HCT116 (cell line): ENCODE results near the gene AGL. TPM values are rescaled to one million over a fixed set of nuclear protein-coding genes. Genes with fewer than 3 reads are reported as not detected.

Experiments used
- ATAC-seq: fragments of 200-7000 bp; cut with Tn5 transposase; 2 replicates; pipeline ENCODE4 v1.9.1; 2020; ENCODE audit warnings: mild to moderate bottlenecking, moderate library complexity
- BruUV-seq: library from RNA; stranded (reverse); fragments of 400-500 nt; replicated peaks from 2 replicates; lab custom pipeline; 2021; lab: Mats Ljungman, UMichigan
- CTCF ChIA-PET: fragments of 300-600 bp; sonication (Branson Sonifier 250); formaldehyde crosslinking; loops from one replicate; lab custom pipeline; 2021; ENCODE audit warnings: antibody characterized with exemption; lab: Charles Lee
- POLR2A ChIA-PET: fragments of 300-600, 350-600 bp; sonication (Branson Sonifier 250); formaldehyde crosslinking; loops from one replicate; lab custom pipeline; 2021; ENCODE audit warnings: antibody characterized with exemption; lab: Charles Lee
- RAD21 ChIA-PET, 2 experiments: fragments of 300-600 bp; sonication (Branson Sonifier 250); formaldehyde crosslinking; loops; one replicate each; lab custom pipeline; 2023; ENCODE audit warnings: low total read pairs in 2 of 2; ENCODE audit not compliant: uncharacterized antibody in 2 of 2, unreplicated experiment in 2 of 2, low non-redundant PET in 1 of 2; lab: Charles Lee
- DNase-seq: peaks from one replicate; pipeline ENCODE4 v3.0.0-alpha.2; 2010; ENCODE audit warnings: low read depth, low spot score
- H2AFZ ChIP-seq: fragments of 200-600 bp; shearing (Covaris generic), sonication (generic); 2 replicates; pipeline ENCODE4 v1.6.1; 2017; ENCODE audit warnings: low read depth, mixed run types, mixed read lengths, antibody characterized with exemption, low read length; ENCODE audit not compliant: poor library complexity, severe bottlenecking
- H3K27ac ChIP-seq: 2 replicates; pipeline ENCODE4 v1.5.1; 2012; ENCODE audit warnings: low read depth, low read length
- H3K27me3 ChIP-seq: fragments of 200-600 bp; sonication (generic); 2 replicates; pipeline ENCODE4 v1.6.1; 2016; ENCODE audit warnings: mixed run types, low read length, mixed read lengths; ENCODE audit not compliant: insufficient read depth
- H3K36me3 ChIP-seq, 2 experiments: fragments of 200-500 bp in 1 of 2; fragments of 200-600 bp in 1 of 2; sonication (Bioruptor generic) in 1 of 2; sonication (generic) in 1 of 2; 2 replicates each; pipeline versions ENCODE4 v1.5.1 to v1.6.1; 2014 to 2016; ENCODE audit warnings: low read length in 2 of 2, inconsistent platforms in 1 of 2, mixed read lengths in 1 of 2, mixed run types in 1 of 2; ENCODE audit not compliant: insufficient read depth in 2 of 2, control insufficient read depth in 1 of 2
- H3K4me1 ChIP-seq, 2 experiments: fragments of 200-600 bp in 1 of 2; sonication (generic) in 1 of 2; 2 replicates each; pipeline versions ENCODE4 v1.5.1 to v1.6.1; 2012 to 2017; ENCODE audit warnings: low read length in 2 of 2, inconsistent platforms in 1 of 2, mild to moderate bottlenecking in 1 of 2, mixed read lengths in 1 of 2, mixed run types in 1 of 2, moderate library complexity in 1 of 2; ENCODE audit not compliant: insufficient read depth in 2 of 2, control insufficient read depth in 1 of 2
- H3K4me2 ChIP-seq: fragments of 200-600 bp; sonication (generic); 2 replicates; pipeline ENCODE4 v1.6.1; 2017; ENCODE audit warnings: mixed run types, low read length, mixed read lengths
- H3K4me3 ChIP-seq, 2 experiments: fragments of 200-600 bp in 1 of 2; sonication (generic) in 1 of 2; replicated peaks in 1 of 2; 2 replicates each; pipeline ENCODE4 v1.5.1; 2011 to 2016; ENCODE audit warnings: low read length in 2 of 2, control low read depth in 1 of 2, low read depth in 1 of 2, mild to moderate bottlenecking in 1 of 2, mixed read lengths in 1 of 2, mixed run types in 1 of 2
- H3K79me2 ChIP-seq: fragments of 200-600 bp; sonication (generic); 2 replicates; pipeline ENCODE4 v1.6.1; 2017; ENCODE audit warnings: mild to moderate bottlenecking, mixed run types, low read length, moderate library complexity, mixed read lengths; ENCODE audit not compliant: insufficient read depth
- H3K9ac ChIP-seq: fragments of 200-600 bp; sonication (generic); 2 replicates; pipeline ENCODE4 v1.6.1; 2016; ENCODE audit warnings: low read length, mixed read lengths
- H3K9me2 ChIP-seq: fragments of 200-600 bp; sonication (generic), shearing (Covaris generic); 2 replicates; pipeline ENCODE4 v1.6.1; 2017; ENCODE audit warnings: mixed run types, mild to moderate bottlenecking, moderate library complexity; ENCODE audit not compliant: insufficient read depth
- H3K9me3 ChIP-seq, 2 experiments: fragments of 200-500 bp in 1 of 2; fragments of 200-600 bp in 1 of 2; sonication (Bioruptor generic) in 1 of 2; sonication (generic) in 1 of 2; 2 replicates each; pipeline ENCODE4 v1.6.1; 2014 to 2017; ENCODE audit warnings: low read length in 2 of 2, mixed read lengths in 2 of 2, inconsistent platforms in 1 of 2, low read depth in 1 of 2, mild to moderate bottlenecking in 1 of 2, mixed run types in 1 of 2, moderate library complexity in 1 of 2; ENCODE audit not compliant: control insufficient read depth in 1 of 2, insufficient read depth in 1 of 2
- H4K20me1 ChIP-seq: fragments of 200-600 bp; sonication (generic), shearing (Covaris generic); 2 replicates; pipeline ENCODE4 v1.6.1; 2017; ENCODE audit warnings: mixed run types, mild to moderate bottlenecking, moderate library complexity; ENCODE audit not compliant: insufficient read depth
- CBX3 ChIP-seq: IDR thresholded peaks from 2 replicates; pipeline ENCODE4 v1.6.1; 2012; ENCODE audit warnings: low read depth
- CEBPB ChIP-seq: IDR thresholded peaks from 2 replicates; pipeline ENCODE4 v1.6.1; 2012; ENCODE audit warnings: low read depth
- CTCF ChIP-seq, 3 experiments: fragments of 200-600 bp in 1 of 3; sonication (generic) in 1 of 3; IDR thresholded peaks in 2 of 3; conservative IDR thresholded peaks in 1 of 3; 2 replicates each; pipeline ENCODE4 v1.5.1; 2012 to 2017; ENCODE audit warnings: low read depth in 2 of 3, low read length in 2 of 3, antibody characterized with exemption in 1 of 3, borderline replicate concordance in 1 of 3, control low read depth in 1 of 3, mild to moderate bottlenecking in 1 of 3, mixed read lengths in 1 of 3, mixed run types in 1 of 3, moderate library complexity in 1 of 3; ENCODE audit not compliant: insufficient read depth in 1 of 3
- ELF1 ChIP-seq: IDR thresholded peaks from 2 replicates; pipeline ENCODE4 v1.6.1; 2012; ENCODE audit warnings: low read depth, borderline replicate concordance
- EZH2 ChIP-seq: fragments of 200-600 bp; sonication (generic); IDR thresholded peaks from 2 replicates; pipeline ENCODE4 v1.6.1; 2017; ENCODE audit warnings: antibody characterized with exemption, mixed run types
- FOSL1 ChIP-seq: IDR thresholded peaks from 2 replicates; pipeline ENCODE4 v1.6.1; 2012; ENCODE audit warnings: low read depth
- MAX ChIP-seq: IDR thresholded peaks from 2 replicates; pipeline ENCODE4 v1.6.1; 2012
- POLR2A ChIP-seq: IDR thresholded peaks from 2 replicates; pipeline ENCODE4 v1.7.0; 2011; ENCODE audit warnings: borderline replicate concordance; ENCODE audit not compliant: insufficient read depth, insufficient read length; ENCODE audit errors: extremely low read depth
- POLR2AphosphoS5 ChIP-seq: IDR thresholded peaks from 2 replicates; pipeline ENCODE4 v1.6.1; 2011; ENCODE audit warnings: mild to moderate bottlenecking, low read depth, low read length, moderate library complexity
- RAD21 ChIP-seq: IDR thresholded peaks from 2 replicates; pipeline ENCODE4 v1.6.1; 2012; ENCODE audit warnings: low read depth, mild to moderate bottlenecking
- SIN3A ChIP-seq: IDR thresholded peaks from 2 replicates; pipeline ENCODE4 v1.6.1; 2012; ENCODE audit warnings: low read depth
- SP1 ChIP-seq: IDR thresholded peaks from 2 replicates; pipeline ENCODE4 v1.6.1; 2012; ENCODE audit warnings: low read depth
- SRF ChIP-seq: IDR thresholded peaks from 2 replicates; pipeline ENCODE4 v1.6.1; 2012; ENCODE audit warnings: low read depth
- TCF7L2 ChIP-seq: IDR thresholded peaks from 2 replicates; pipeline ENCODE4 v1.7.0; 2011; ENCODE audit warnings: borderline replicate concordance, inconsistent platforms; ENCODE audit not compliant: insufficient read depth, insufficient read length; ENCODE audit errors: extremely low read depth
- YY1 ChIP-seq: IDR thresholded peaks from 2 replicates; pipeline ENCODE4 v1.6.1; 2011; ENCODE audit warnings: low read length, low read depth, moderate library complexity, mild to moderate bottlenecking; ENCODE audit not compliant: insufficient replicate concordance; ENCODE audit errors: extremely low read depth
- ZBTB33 ChIP-seq: IDR thresholded peaks from 2 replicates; pipeline ENCODE4 v1.6.1; 2011; ENCODE audit warnings: mild to moderate bottlenecking, low read length, moderate library complexity; ENCODE audit not compliant: insufficient replicate concordance; ENCODE audit errors: extremely low read depth
- ZFX ChIP-seq: fragments of 450-650 bp; IDR thresholded peaks from 2 replicates; pipeline ENCODE4 v1.6.1; 2017
- ZNF274 ChIP-seq: fragments of 200-500 bp; sonication (Bioruptor generic); IDR thresholded peaks from 2 replicates; pipeline ENCODE4 v1.6.1; 2014; ENCODE audit warnings: mild to moderate bottlenecking, low read depth, low read length, inconsistent platforms
- intact Hi-C: fragments of 100-400 bp; cut with micrococcal nuclease; formaldehyde crosslinking; loops from 2 replicates; pipeline ENCODE4 v1.10.0; 2022
- total RNA-seq: library from RNA; stranded (reverse); gene quantifications from one replicate; pipeline ENCODE4 v1.2.1, GENCODE V29; 2021; ENCODE audit not compliant: unreplicated experiment
- TF ChIP-seq, protein P1 (sequence below): IDR thresholded peaks from 2 replicates; pipeline ENCODE4 v1.6.1; 2012

The AGL gene
- total RNA-seq, 1 experiment from 2014 or later: 19.4 TPM

DNA sequence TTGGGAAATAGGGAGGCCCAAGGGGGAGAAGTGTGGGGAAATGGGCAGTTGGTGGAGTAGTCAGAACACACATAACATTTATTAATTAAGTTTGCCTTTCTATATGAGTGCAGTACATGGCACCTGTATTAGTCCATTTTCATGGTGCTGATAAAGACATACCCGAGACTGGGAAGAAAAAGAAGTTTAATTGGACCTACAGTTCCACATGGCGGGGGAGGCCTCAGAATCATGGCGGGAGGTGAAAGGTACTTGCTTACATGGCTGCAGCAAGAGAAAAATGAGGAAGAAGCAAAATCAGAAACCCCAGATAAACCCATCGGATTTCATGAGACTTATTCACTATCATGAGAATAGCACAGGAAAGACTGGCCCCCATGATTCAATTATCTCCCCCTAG lies 118.1 kb downstream of the AGL start:
- no peak overlapping the region for H3K4me2 ChIP-seq
- ChIA-PET CTCF (no interaction called here), RAD21 (no interaction called here), POLR2A (no interaction called here)
- H3K4me1 ChIP-seq: peaks cover 10 to 30% of the 10 kb centered on the region in 2 experiments
- no peaks in the 10 kb centered on the region for H3K9me3 ChIP-seq
- H4K20me1 ChIP-seq: no peaks in the 10 kb centered on the region
- TF ChIP-seq POLR2AphosphoS5: no peak
- TF ChIP-seq FOSL1: no peak
- TF ChIP-seq CEBPB: no peak
- no peak for TF ChIP-seq EZH2
- no peak for TF ChIP-seq SIN3A
- TF ChIP-seq TCF7L2: no peak
- no peak for TF ChIP-seq CBX3
- no peak for TF ChIP-seq CTCF (IDR thresholded peaks at IDR 0.05 in 2 of 3, conservative IDR thresholded peaks at IDR 0.05 in 1 of 3; ENCODE audit: borderline replicate concordance in 1 of 3, insufficient read depth in 1 of 3, low read depth in 2 of 3, low read length in 2 of 3)
- TF ChIP-seq MAX: no peak
- TF ChIP-seq SRF: no peak
- TF ChIP-seq YY1: no peak
- TF ChIP-seq, protein P1, sequence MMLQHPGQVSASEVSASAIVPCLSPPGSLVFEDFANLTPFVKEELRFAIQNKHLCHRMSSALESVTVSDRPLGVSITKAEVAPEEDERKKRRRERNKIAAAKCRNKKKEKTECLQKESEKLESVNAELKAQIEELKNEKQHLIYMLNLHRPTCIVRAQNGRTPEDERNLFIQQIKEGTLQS: no peak
- TF ChIP-seq SP1: no peak
- no peak for TF ChIP-seq POLR2A
- TF ChIP-seq ZFX: no peak
- no peak for TF ChIP-seq ZBTB33
- no peak for TF ChIP-seq ELF1
- TF ChIP-seq RAD21: no peak
- TF ChIP-seq ZNF274: no peak
- H3K9ac ChIP-seq: no peak overlapping the region
- ATAC-seq (no peak), DNase-seq (no peak)
- peaks cover 27% of the 10 kb centered on the region for H3K79me2 ChIP-seq
- intact Hi-C loops: loop anchor here (5.0 kb wide), 1 partner anchor 116 kb away; the partner anchor contains the start of gene AGL
- no peaks in the 10 kb centered on the region for H3K27me3 ChIP-seq
- no peak overlapping the region for H2AFZ ChIP-seq
- H3K36me3 ChIP-seq: no peaks in the 10 kb centered on the region
- H3K9me2 ChIP-seq: no peaks in the 10 kb centered on the region
- BruUV-seq: no TSS peak
- no peak overlapping the region for H3K4me3 ChIP-seq
- no peak overlapping the region for H3K27ac ChIP-seq
